Activated CD4-positive, CD25-positive, alpha-beta regulatory T cell treated with anti-CD3 and anti-CD28 coated beads, Interleukin-2, amount 50 U/mL, for 24 hours (primary cell): Measurements from ENCODE around the gene TBX5.

Source experiments
- ATAC-seq, 2 donors: fragments of 150-1000 bp; cut with Tn5 transposase; one replicate each; pipeline ENCODE4 v1.10.0; 2021; ENCODE audit warnings: mild to moderate bottlenecking in 1 of 2, moderate library complexity in 1 of 2

Gene TBX5

DNA sequence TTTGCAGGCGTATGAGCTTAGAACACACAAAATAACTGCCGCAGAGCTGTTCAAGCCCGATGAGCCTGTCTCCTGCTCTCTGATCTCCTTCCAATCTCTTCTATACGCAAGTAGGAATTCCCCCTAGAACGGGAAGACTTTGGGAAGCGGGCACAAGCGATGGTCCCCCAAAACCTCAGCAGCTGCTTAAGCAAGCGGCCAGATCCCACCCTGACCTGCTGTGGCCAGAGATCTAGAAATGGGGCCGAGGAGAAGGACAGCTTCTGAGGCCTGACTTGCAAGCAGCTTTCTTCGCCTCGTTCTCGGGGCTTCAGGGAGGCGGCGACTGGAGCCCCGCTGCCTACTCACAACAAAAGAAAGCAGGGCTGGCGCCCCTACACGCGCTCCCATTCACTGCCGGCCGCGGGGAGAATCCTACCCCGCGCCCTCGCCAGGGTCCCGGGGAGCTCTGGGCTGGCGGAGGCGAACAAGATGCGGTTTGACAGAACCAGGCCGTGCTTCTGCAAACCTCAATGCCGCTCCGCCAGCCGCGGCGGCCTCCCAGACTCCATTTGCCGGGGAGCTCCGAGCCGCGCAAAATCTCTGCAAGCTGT lies 922 bp downstream of the TBX5 start:
- no peak for ATAC-seq

- ATAC-seq, result no peak
These were observed 1.6 kb downstream of the TBX5 start for GRCh38 chr12:114404083-114404925.

GRCh38 chr12:114403690-114404066 lies 2.3 kb downstream of the TBX5 start:
- ATAC-seq, result no peak

DNA sequence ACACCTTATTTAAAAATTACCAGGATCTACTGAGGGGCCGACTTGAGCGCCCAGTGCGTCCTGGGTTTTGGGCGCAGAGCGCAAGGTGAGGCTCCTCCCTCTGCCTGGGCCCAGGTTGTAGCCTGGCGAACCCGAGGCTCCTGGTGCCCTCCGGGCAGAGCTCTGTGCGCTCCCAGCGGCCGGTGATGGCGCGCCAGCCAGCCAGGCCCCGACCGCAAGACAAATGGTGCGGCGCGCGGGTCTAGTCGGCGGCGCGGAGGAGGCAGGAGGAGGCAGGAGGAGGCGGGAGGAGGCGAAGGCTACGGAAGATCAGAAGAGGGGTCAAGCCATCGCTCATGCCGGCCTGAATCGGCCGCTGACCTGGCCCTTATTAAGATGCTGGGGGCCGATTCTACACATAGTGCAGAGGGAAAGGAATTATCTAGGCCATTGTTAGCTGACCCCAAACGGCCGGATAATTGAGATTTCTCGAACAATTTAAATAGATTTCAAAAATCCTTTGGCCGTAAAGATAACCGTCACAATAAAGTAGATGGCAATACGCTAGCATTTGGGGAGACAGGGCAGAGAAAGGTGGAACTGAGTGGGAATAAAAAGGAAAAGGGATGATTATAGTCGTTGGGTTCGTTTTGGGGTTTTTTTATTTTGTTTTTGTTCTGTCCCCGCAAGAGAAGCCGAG lies 2.8 kb downstream of the TBX5 start:
- ATAC-seq, result no peak

DNA sequence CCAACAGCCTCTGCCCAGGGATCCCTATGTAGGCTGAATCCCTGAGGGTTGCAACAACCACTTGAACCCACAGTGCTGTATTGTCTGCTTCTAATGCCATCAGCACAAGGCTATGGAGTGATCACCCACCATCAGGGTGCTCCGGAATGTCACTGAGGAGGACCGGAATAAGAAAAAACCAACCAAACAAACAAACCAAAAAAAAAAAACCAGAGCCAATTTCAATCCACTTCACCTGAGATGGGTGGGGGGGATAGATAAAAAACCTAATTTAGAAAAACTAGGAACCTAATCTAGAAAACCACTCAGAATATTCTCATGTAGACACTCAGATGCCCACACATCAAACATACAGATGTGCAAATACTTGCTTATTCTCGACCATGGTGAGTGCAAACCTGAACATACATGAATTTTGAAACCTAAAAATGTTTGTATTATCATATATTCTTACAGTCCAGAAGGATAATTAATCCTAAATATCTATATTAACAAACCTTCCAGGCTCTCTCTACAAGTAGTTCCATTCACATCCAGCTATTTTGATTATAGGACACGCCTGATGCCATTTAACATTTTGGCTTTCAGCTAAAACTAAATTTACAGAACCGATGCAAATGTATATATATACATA lies 3.7 kb downstream of the TBX5 start:
- no peak for ATAC-seq

DNA sequence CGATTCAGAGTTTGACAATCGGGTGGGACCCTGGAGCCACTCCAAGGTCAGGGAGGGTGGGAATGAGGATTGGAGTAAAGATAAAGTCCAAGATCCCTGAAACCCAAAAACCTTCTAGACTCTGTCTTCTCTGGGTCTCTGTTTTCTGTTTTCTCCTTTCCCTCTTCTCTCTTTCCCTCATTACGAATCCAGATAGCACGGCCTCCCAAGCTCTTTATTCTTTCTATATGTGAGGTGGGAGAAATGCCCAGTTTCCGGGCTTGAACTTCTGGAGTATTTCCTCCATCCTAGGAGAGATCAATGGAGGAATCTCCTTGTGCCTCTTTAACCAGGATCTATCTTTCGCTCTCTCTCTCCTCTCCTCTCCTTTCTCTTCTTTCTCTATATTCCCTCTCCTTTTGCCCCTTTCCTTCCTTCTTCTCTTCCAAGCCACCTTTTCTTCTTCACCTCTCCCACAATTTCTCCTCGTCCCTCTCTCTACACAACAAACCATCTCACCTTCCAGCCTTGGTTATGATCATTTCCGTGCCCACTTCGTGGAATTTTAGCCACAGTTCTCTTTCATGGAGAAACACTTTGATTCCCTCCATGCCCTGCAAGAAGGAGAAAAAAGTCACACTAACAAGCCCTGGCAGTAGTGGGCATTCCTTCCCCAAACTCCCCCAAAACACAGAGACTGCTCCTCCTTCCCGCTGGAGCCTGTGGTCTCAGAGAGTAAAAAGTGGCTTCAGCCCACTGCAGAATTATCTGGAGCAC lies 4.4 kb downstream of the TBX5 start:
- ATAC-seq, result no peak

DNA sequence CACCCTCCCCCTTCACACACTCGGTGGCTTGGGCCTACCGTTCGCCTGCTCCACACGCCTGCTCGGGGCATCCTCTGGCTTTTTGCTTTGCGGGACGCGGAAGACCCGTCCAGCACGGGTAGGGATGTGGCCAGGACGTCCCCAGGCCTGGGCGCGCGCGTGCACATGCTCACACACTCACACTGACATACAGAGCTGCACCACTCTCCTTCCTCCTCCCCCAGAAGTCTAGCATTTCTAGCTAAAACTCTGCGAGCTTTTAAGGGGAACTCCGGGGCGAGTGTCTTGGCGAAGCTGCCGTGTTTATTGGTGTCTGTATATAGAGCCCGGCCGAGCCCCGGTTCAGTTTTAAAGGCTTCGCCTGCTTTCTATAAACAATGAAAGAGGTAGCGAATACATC lies 5.0 kb downstream of the TBX5 start:
- ATAC-seq, result no peak

GRCh38 chr12:114400361-114400811 lies 5.6 kb downstream of the TBX5 start:
- no peak for ATAC-seq

GRCh38 chr12:114399664-114400211 lies 6.2 kb downstream of the TBX5 start:
- ATAC-seq, result no peak

- no peak for ATAC-seq
These were observed 7.7 kb downstream of the TBX5 start for GRCh38 chr12:114397978-114398881.

GRCh38 chr12:114396869-114397719 lies 8.8 kb downstream of the TBX5 start:
- no peak for ATAC-seq

- ATAC-seq, result no peak
These were observed 9.6 kb downstream of the TBX5 start for GRCh38 chr12:114396153-114396868.

DNA sequence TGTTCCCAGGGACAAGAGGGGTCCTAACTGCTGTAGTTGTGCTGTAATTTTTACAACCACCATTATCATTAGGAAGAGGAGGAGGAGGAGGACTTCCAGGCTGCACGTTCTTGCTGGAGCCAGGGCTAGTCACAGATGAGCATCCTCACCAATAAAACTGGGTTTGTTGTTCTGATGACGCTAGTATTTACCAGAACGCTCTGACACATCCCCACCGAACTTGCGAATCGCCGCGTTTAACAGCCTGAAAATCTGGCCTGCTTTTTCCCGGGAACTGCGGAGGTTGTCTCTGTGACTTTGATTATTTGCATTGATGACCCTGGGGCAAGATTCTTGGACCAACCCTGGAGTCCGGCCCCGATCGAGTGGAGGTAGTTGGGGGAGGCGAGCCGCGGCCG lies 10.2 kb downstream of the TBX5 start:
- ATAC-seq, result no peak

DNA sequence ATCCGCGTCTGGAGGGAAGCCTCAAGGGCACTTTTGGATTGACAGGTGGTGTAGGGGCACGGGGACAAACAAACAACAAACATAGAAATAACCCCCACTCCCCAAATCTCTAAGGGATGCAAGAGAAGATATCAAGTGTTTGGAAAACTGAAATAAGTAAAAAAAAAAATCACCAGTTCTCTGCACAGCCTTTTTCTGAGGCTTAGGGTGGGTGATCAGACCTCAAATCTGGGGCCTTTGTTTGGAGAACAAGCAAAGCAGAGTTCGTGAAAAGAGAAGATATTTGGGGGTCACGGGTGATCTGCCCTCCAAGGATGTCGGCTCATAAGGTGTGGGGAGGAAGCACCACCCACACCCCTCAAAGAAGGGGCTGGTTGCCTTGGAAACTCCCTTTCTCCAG lies 10.7 kb downstream of the TBX5 start:
- no peak for ATAC-seq

DNA sequence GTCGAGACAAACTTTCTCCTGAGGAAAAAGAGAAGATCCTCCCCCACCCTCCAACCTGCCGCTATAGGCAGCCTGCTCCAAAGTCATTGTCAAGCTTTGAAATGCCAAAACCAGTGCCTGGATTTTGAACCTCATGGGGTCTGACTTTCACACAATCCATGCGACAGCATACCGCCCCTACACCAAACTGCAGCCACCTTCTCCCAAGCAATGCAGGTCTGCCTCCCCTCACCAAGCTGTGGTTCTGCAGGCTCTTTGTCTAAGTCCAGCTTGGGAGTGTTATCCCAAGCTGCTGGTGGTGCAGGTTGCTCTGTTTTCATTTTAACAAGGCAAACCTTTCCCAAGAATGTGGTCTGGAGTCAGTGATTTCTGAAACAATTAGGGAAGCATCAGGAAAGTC lies 12.4 kb downstream of the TBX5 start:
- ATAC-seq, result no peak

DNA sequence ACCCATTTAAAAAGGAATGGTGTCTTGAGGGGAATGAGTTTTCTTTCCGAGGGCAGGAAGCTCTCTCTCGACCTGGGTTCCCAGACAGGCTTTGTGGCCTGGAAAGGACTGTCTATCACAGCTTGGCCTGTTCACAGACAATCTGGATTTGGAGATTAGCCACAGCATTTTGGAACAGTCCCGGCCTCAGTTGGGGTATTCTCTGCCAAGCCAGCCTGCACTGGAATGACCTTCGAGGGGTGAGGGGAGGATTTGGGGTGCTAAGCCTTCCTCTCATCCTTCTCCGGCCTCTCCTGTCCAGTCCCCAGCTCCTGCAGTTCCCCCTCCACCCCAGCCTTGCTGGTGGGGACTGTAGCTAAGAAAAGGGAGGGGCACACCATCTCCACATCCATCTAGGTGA lies 13.0 kb downstream of the TBX5 start:
- no peak for ATAC-seq

- ATAC-seq, result no peak
These were observed 14.9 kb downstream of the TBX5 start for GRCh38 chr12:114391088-114391487.

- ATAC-seq, result no peak
These were observed 21.2 kb downstream of the TBX5 start for GRCh38 chr12:114384739-114385138.

- ATAC-seq, result no peak
These were observed 24.8 kb downstream of the TBX5 start for GRCh38 chr12:114381177-114381576.

DNA sequence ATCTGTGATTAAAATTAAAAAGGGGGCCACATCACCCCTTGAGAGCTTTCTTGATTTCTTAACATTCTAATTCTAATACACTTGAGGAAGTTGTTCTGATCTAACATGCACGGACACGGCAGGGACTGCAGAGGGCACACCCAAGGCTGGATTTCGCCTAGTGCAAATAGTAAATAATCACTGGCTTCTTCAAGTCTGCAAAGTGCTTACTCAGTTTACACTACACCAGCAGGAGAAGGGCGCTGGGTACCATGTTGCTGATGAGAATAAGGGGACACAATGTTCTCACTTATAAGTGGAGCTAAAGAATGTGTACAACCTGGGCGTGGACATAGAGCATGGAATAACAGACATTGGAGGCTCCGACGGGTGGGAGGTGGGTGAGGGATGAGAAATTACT lies 34.2 kb downstream of the TBX5 start:
- ATAC-seq, result no peak
